ENCODE measurements around the gene TBL1X. TPM values are rescaled to one million over a fixed set of nuclear protein-coding genes. Genes with fewer than 3 reads are reported as not detected.
"Not testable (repeated sequence)": the region's sequence is repeated elsewhere in the genome, so short reads cannot be mapped to it uniquely, and the experiment has no call there.

The TBL1X gene
- total RNA-seq, 6 donors from 2014 or later, result 6.3 to 21.4 (median 12.8) TPM

- DNase-seq (no peak), ATAC-seq (ENCODE audit: low FRiP score in 2 of 2) (no peak)
- H3K4me3 ChIP-seq, result no peak overlapping the region
- no peaks in the 10 kb centered on the region for H3K36me3 ChIP-seq
- no peaks in the 10 kb centered on the region for H3K27me3 ChIP-seq
- 60 to 92% methylated on average over 1 of the region's 1 CpG for WGBS, 2 donors
- no peaks in the 10 kb centered on the region for H3K9me3 ChIP-seq
- H3K27ac ChIP-seq, result no peak overlapping the region
- H3K4me1 ChIP-seq, result no peaks in the 10 kb centered on the region
- TF ChIP-seq CTCF (IDR thresholded peaks at IDR 0.05), result no peak
- no peak for TF ChIP-seq POLR2A (IDR thresholded peaks at IDR 0.05)
- no peak for TF ChIP-seq POLR2AphosphoS5 (IDR thresholded peaks at IDR 0.05)
- TF ChIP-seq EP300 (IDR thresholded peaks at IDR 0.05), result no peak
These were observed 17.0 kb upstream of the TBL1X start for GRCh38 chrX:9447906-9448305.

GRCh38 chrX:9456250-9457074, 8.4 kb upstream of the TBL1X start:
- Histone ChIP-seq H3K4me1 (peaks cover 0 to 4% (median 0%) of the 10 kb centered on the region in 4 donors), H3K27ac (no peak overlapping the region), H3K36me3 (no peaks in the 10 kb centered on the region), H3K9me3 (no peaks in the 10 kb centered on the region), H3K4me3 (no peak overlapping the region), H3K27me3 (no peaks in the 10 kb centered on the region)
- ATAC-seq (ENCODE audit: low FRiP score in 2 of 2) (peak in 1 of 2 donors; percentile 34), DNase-seq (no peak)
- TF ChIP-seq CTCF (IDR thresholded peaks at IDR 0.05) (no peak), EP300 (IDR thresholded peaks at IDR 0.05) (no peak), POLR2A (IDR thresholded peaks at IDR 0.05) (no peak), POLR2AphosphoS5 (IDR thresholded peaks at IDR 0.05) (no peak)
- 49 to 61% methylated on average over 7 to 8 of the region's 8 CpGs for WGBS, 2 donors

- not testable (repeated sequence) for H3K4me3 ChIP-seq; H3K27ac ChIP-seq; DNase-seq; H3K9me3 ChIP-seq; H3K27me3 ChIP-seq; H3K36me3 ChIP-seq; ATAC-seq (ENCODE audit: low FRiP score in 2 of 2); H3K4me1 ChIP-seq
- WGBS, 2 donors, result 82 to 93% methylated on average over 12 of the region's 12 CpGs
These were observed 6.8 kb upstream of the TBL1X start for GRCh38 chrX:9458034-9458433.

GRCh38 chrX:9458516-9459078, 6.3 kb upstream of the TBL1X start:
- no peak for TF ChIP-seq EP300 (IDR thresholded peaks at IDR 0.05)
- TF ChIP-seq CTCF (IDR thresholded peaks at IDR 0.05), result no peak
- TF ChIP-seq POLR2A (IDR thresholded peaks at IDR 0.05), result no peak
- no peak for TF ChIP-seq POLR2AphosphoS5 (IDR thresholded peaks at IDR 0.05)
- WGBS, 2 donors, result 68 to 70% methylated on average over 2 of the region's 2 CpGs
- Histone ChIP-seq H3K36me3 (no peaks in the 10 kb centered on the region), H3K4me1 (peaks cover 0 to 14% (median 9%) of the 10 kb centered on the region in 4 donors), H3K9me3 (no peaks in the 10 kb centered on the region), H3K27ac (no peak overlapping the region), H3K27me3 (no peaks in the 10 kb centered on the region), H3K4me3 (no peak overlapping the region)
- DNase-seq (no peak), ATAC-seq (ENCODE audit: low FRiP score in 2 of 2) (no peak)

- H3K27ac ChIP-seq, result no peak overlapping the region
- 72 to 76% methylated on average over 3 of the region's 3 CpGs for WGBS, 2 donors
- peaks cover 0 to 21% (median 11%) of the 10 kb centered on the region in 4 donors for H3K4me1 ChIP-seq
- no peak overlapping the region for H3K4me3 ChIP-seq
- H3K36me3 ChIP-seq, result no peaks in the 10 kb centered on the region
- TF ChIP-seq POLR2A (IDR thresholded peaks at IDR 0.05) (no peak), POLR2AphosphoS5 (IDR thresholded peaks at IDR 0.05) (no peak), EP300 (IDR thresholded peaks at IDR 0.05) (no peak), CTCF (IDR thresholded peaks at IDR 0.05) (no peak)
- ATAC-seq (ENCODE audit: low FRiP score in 2 of 2) (no peak), DNase-seq (no peak)
- no peaks in the 10 kb centered on the region for H3K27me3 ChIP-seq
- H3K9me3 ChIP-seq, result no peaks in the 10 kb centered on the region
These were observed 5.6 kb upstream of the TBL1X start for GRCh38 chrX:9459186-9459748.
